ENCODE results near the gene LIPC. TPM values are rescaled to one million over a fixed set of nuclear protein-coding genes. Genes with fewer than 3 reads are reported as not detected.

The LIPC gene
- total RNA-seq, result 3.6 TPM in 1 of 2 replicates, not detected in the other

DNA sequence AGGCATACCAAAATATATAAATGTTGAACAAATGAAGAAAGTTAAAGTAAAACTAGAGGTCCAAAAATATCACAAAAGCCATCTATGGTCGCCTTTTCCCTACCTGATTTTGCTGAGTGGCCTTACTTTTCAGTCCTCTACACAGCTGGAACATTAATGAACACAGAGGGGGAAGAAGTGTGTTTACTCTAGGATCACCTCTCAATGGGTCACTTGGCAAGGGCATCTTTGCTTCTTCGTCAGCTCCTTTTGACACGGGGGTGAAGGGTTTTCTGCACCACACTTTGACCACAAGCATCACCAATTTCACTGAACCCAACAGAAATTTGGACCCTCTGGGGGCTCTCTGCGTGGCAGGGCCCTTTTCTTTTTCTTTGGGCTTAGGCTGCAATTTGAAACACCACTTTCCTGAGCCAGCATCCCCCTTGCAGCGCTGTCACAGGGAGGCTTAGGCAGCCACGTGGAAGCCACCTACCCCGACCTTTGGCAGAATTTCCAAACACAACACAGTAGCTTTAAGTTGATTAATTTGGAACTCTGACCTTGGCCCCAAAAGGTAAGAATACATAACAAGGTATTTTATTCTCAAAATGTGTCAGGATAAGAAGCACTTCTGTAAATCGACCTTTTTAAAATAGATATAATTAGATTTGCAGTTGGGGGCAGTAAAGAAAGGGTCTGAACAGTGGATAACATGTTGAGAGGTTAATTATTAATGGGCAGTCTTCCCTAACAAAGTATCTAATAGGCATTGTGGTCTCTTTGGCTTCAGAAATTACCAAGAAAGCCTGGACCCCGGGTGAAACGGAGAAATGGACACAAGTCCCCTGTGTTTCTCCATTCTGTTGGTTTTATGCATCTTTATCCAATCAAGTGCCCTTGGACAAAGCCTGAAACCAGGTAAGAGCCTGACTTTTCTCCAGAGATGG lies at the start of gene LIPC:
Gene LIPC (plus strand): TSS at position 771 of the 929 bp plus-strand sequence. CDS start 42 bp downstream, at position 813.

